ENCODE data around the gene VPS37B. TPM values are rescaled to one million over a fixed set of nuclear protein-coding genes. Genes with fewer than 3 reads are reported as not detected.

VPS37B gene
- total and polyA plus RNA-seq, 2 donors (not counting 1 experiment from before 2014, with no cell fraction given) = 10.7 to 25.6 TPM

DNA sequence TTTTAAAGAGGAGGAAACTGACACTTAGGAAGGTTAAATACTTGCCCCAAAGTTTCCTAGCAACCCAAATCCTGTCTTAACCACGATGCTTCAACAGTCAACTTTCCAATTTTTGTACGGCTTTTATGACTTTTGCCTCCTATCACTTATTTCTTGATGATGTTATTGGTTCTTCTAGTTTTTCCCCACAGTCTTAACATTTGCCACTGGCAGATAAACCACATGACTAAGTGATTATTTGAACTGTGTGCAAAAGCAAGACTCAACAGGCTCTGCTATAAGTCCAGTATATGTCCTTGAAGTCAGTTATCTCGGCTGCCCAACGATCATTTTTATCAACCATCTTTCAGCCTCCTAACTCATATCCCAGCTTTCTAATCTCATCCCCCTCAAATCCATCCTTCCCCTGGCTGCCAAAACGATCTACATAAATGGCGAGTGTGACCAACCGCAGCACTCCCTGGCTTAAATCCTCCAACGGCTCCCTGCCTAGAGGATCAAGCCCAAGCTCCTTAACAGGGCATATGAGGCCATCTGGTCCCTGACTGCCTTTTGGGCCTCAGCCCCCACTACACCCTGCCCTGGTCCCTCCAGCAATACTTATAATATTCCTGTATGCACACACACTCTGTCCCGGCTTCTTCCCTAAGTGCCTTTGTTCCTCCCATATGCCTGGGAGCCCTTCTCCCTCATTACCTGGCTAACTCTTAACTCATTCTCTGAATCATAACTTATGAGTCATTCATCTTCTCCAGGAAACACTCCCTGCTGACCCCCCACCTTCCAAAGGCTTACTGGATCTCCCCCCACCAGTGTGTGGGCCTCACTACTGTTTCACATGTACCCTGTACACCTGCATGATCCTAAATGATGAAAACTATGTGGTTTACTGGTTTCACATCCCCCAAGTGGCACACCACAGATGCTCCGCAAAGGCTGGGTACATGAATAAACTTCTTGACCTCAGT is 8.8 kb downstream of the VPS37B start:
- Histone ChIP-seq H3K4me2 (ENCODE audit: extremely low read depth, insufficient read depth, low read length) (peak overlapping the region; percentile 1), H2AFZ (ENCODE audit: low read length) (no peak overlapping the region), H3K27ac (ENCODE audit: insufficient read depth, low read length) (no peak overlapping the region), H3K9ac (ENCODE audit: insufficient read depth, low read length) (no peak overlapping the region), H3K9me3 (ENCODE audit: control insufficient read depth, insufficient read depth, low read depth, low read length) (no peaks in the 10 kb centered on the region), H3K4me1 (ENCODE audit: control insufficient read depth, extremely low read depth, insufficient read depth, low read length) (peaks cover 21% of the 10 kb centered on the region), H3K36me3 (ENCODE audit: control insufficient read depth, insufficient read depth, low read length) (no peaks in the 10 kb centered on the region), H3K4me3 (replicated peaks in 1 of 4; ENCODE audit: control extremely low read depth in 1 of 4, insufficient read depth in 1 of 4, low read depth in 3 of 4, low read length in 4 of 4) (no peak overlapping the region), H3K79me2 (ENCODE audit: control insufficient read depth, insufficient read depth, low read length) (peaks cover 86% of the 10 kb centered on the region), H3K27me3 (ENCODE audit: control insufficient read depth, insufficient read depth, low read length) (no peaks in the 10 kb centered on the region), H4K20me1 (ENCODE audit: control insufficient read depth, extremely low read depth, insufficient read depth, low read length) (no peaks in the 10 kb centered on the region)
- DNase-seq (ENCODE audit: low read depth in 2 of 2) = peak in 1 of 2 donors; percentile 89
- TF ChIP-seq, protein P1, sequence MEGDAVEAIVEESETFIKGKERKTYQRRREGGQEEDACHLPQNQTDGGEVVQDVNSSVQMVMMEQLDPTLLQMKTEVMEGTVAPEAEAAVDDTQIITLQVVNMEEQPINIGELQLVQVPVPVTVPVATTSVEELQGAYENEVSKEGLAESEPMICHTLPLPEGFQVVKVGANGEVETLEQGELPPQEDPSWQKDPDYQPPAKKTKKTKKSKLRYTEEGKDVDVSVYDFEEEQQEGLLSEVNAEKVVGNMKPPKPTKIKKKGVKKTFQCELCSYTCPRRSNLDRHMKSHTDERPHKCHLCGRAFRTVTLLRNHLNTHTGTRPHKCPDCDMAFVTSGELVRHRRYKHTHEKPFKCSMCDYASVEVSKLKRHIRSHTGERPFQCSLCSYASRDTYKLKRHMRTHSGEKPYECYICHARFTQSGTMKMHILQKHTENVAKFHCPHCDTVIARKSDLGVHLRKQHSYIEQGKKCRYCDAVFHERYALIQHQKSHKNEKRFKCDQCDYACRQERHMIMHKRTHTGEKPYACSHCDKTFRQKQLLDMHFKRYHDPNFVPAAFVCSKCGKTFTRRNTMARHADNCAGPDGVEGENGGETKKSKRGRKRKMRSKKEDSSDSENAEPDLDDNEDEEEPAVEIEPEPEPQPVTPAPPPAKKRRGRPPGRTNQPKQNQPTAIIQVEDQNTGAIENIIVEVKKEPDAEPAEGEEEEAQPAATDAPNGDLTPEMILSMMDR (conservative IDR thresholded peaks at IDR 0.05 in 1 of 2, IDR thresholded peaks at IDR 0.05 in 1 of 2; ENCODE audit: low read depth in 1 of 2, low read length in 2 of 2) = no peak
- no peak for TF ChIP-seq EZH2 (IDR thresholded peaks at IDR 0.05; ENCODE audit: low read length, missing control alignments)

DNA sequence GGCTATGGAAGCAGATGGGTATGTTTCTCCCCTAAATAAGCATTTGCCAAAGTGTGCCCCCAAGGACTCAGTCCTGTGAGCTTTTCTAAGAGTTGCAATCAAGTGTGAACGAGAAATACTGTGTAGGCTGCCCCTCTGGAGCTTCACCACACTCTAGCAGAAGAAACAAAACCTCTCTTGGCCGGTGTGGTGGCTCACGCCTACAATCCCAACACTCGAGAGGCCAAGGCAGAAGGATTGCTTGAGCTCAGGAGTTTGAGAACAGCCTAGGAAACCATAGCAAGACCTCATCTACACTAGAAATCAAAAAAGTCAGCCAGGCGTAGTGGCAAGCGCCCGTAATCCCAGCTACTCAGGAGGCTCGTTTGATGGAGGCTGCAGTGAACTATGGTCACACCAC is 9.8 kb downstream of the VPS37B start:
- peaks cover 90% of the 10 kb centered on the region for H3K79me2 ChIP-seq (ENCODE audit: control insufficient read depth, insufficient read depth, low read length)
- H4K20me1 ChIP-seq (ENCODE audit: control insufficient read depth, extremely low read depth, insufficient read depth, low read length) = no peaks in the 10 kb centered on the region
- H3K4me3 ChIP-seq (replicated peaks in 1 of 4; ENCODE audit: control extremely low read depth in 1 of 4, insufficient read depth in 1 of 4, low read depth in 3 of 4, low read length in 4 of 4) = no peak overlapping the region
- no peak overlapping the region for H3K9ac ChIP-seq (ENCODE audit: insufficient read depth, low read length)
- no peaks in the 10 kb centered on the region for H3K36me3 ChIP-seq (ENCODE audit: control insufficient read depth, insufficient read depth, low read length)
- DNase-seq (ENCODE audit: low read depth in 2 of 2) = no peak
- H3K9me3 ChIP-seq (ENCODE audit: control insufficient read depth, insufficient read depth, low read depth, low read length) = no peaks in the 10 kb centered on the region
- no peak overlapping the region for H3K27ac ChIP-seq (ENCODE audit: insufficient read depth, low read length)
- H2AFZ ChIP-seq (ENCODE audit: low read length) = no peak overlapping the region
- no peaks in the 10 kb centered on the region for H3K27me3 ChIP-seq (ENCODE audit: control insufficient read depth, insufficient read depth, low read length)
- no peak overlapping the region for H3K4me2 ChIP-seq (ENCODE audit: extremely low read depth, insufficient read depth, low read length)
- TF ChIP-seq, protein P1 (conservative IDR thresholded peaks at IDR 0.05 in 1 of 2, IDR thresholded peaks at IDR 0.05 in 1 of 2; ENCODE audit: low read depth in 1 of 2, low read length in 2 of 2) = no peak
- TF ChIP-seq EZH2 (IDR thresholded peaks at IDR 0.05; ENCODE audit: low read length, missing control alignments) = no peak
- H3K4me1 ChIP-seq (ENCODE audit: control insufficient read depth, extremely low read depth, insufficient read depth, low read length) = peaks cover 22% of the 10 kb centered on the region

DNA sequence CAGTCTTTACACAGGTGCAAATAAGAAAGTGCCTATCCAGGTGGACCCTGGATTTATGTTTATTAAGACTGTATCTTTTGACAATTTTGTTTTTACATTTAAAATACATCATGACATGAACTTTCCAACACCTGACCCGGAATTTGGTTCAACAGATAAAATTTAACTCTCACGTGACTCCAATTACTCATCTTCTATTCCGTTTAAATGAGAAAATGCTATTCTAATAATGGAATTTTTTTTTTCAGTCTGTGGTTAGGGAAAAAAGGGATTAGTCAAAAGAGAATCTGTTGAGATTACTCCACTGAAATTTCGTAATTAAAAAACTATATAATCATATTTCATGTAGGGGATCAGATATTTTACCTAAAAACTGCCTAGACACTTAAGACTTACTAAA is 11.1 kb downstream of the VPS37B start:
- H4K20me1 ChIP-seq (ENCODE audit: control insufficient read depth, extremely low read depth, insufficient read depth, low read length) = no peaks in the 10 kb centered on the region
- H3K27me3 ChIP-seq (ENCODE audit: control insufficient read depth, insufficient read depth, low read length) = no peaks in the 10 kb centered on the region
- peaks cover 29% of the 10 kb centered on the region for H3K4me1 ChIP-seq (ENCODE audit: control insufficient read depth, extremely low read depth, insufficient read depth, low read length)

More for the DNA sequence above, 11.1 kb downstream of the VPS37B start:
- H3K36me3 ChIP-seq (ENCODE audit: control insufficient read depth, insufficient read depth, low read length) = no peaks in the 10 kb centered on the region
- H3K4me3 ChIP-seq (replicated peaks in 1 of 4; ENCODE audit: control extremely low read depth in 1 of 4, insufficient read depth in 1 of 4, low read depth in 3 of 4, low read length in 4 of 4) = no peak overlapping the region
- no peak overlapping the region for H3K4me2 ChIP-seq (ENCODE audit: extremely low read depth, insufficient read depth, low read length)
- H3K79me2 ChIP-seq (ENCODE audit: control insufficient read depth, insufficient read depth, low read length) = peaks cover 86% of the 10 kb centered on the region
- H3K9ac ChIP-seq (ENCODE audit: insufficient read depth, low read length) = no peak overlapping the region
- H2AFZ ChIP-seq (ENCODE audit: low read length) = no peak overlapping the region
- no peak for DNase-seq (ENCODE audit: low read depth in 2 of 2)
- H3K9me3 ChIP-seq (ENCODE audit: control insufficient read depth, insufficient read depth, low read depth, low read length) = no peaks in the 10 kb centered on the region
- no peak overlapping the region for H3K27ac ChIP-seq (ENCODE audit: insufficient read depth, low read length)
- no peak for TF ChIP-seq EZH2 (IDR thresholded peaks at IDR 0.05; ENCODE audit: low read length, missing control alignments)
- TF ChIP-seq, protein P1 (conservative IDR thresholded peaks at IDR 0.05 in 1 of 2, IDR thresholded peaks at IDR 0.05 in 1 of 2; ENCODE audit: low read depth in 1 of 2, low read length in 2 of 2) = no peak
